ENCODE data around the gene LRRC9. TPM values are rescaled to one million over a fixed set of nuclear protein-coding genes. Genes with fewer than 3 reads are reported as not detected.

The LRRC9 gene
- total and polyA plus RNA-seq, 2 donors (not counting 1 experiment from before 2014, with no cell fraction given), result not detected

DNA sequence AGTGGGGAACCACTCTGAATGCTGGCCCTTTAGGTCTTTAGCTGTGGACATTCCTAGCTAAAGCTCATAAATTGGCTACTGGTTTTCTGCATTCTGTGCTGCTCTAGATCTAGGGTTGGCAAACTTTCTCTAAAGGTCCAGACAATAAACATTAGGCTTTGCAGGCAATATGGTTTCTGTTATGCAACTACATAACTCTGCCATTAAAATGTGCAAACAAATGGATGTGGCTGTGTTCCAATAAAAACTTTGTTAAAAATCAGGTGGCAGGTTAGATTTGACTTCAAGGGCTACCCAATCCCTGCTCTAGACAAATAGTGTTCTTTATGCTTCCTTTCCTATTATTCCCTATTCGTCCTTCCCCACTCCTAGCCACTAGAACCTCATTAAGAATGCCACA, 6.8 kb upstream of the LRRC9 start:
- ATAC-seq (ENCODE audit: low read depth) (no peak), DNase-seq (no peak)
- intact Hi-C loops (cut with micrococcal nuclease), result no loop called here
- H3K27ac ChIP-seq (ENCODE audit: low read length in 2 of 2), result no peak overlapping the region
- Mint-ChIP-seq H3K4me1 (no peaks in the 10 kb centered on the region), H3K27me3 (peaks cover 36% of the 10 kb centered on the region), H3K27ac (no peak overlapping the region), H3K9me3 (ENCODE audit: insufficient read depth) (no peaks in the 10 kb centered on the region), H3K4me3 (no peak overlapping the region)
- TF ChIP-seq EZH2 (IDR thresholded peaks at IDR 0.05; ENCODE audit: borderline replicate concordance, insufficient read depth, low read depth, low read length, poor library complexity, severe bottlenecking), result no peak
- TF ChIP-seq, protein P1, sequence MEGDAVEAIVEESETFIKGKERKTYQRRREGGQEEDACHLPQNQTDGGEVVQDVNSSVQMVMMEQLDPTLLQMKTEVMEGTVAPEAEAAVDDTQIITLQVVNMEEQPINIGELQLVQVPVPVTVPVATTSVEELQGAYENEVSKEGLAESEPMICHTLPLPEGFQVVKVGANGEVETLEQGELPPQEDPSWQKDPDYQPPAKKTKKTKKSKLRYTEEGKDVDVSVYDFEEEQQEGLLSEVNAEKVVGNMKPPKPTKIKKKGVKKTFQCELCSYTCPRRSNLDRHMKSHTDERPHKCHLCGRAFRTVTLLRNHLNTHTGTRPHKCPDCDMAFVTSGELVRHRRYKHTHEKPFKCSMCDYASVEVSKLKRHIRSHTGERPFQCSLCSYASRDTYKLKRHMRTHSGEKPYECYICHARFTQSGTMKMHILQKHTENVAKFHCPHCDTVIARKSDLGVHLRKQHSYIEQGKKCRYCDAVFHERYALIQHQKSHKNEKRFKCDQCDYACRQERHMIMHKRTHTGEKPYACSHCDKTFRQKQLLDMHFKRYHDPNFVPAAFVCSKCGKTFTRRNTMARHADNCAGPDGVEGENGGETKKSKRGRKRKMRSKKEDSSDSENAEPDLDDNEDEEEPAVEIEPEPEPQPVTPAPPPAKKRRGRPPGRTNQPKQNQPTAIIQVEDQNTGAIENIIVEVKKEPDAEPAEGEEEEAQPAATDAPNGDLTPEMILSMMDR (IDR thresholded peaks at IDR 0.05), result no peak
- no peaks in the 10 kb centered on the region for H4K20me1 ChIP-seq (ENCODE audit: control insufficient read depth, insufficient read depth, low read length, poor library complexity, severe bottlenecking)
- 80% methylated on average over 1 of the region's 1 CpG for WGBS (ENCODE audit: insufficient coverage)
- no peaks in the 10 kb centered on the region for H3K4me1 ChIP-seq (ENCODE audit: control insufficient read depth in 2 of 2, insufficient read depth in 2 of 2, low read length in 2 of 2)
- no peaks in the 10 kb centered on the region for H3K79me2 ChIP-seq (ENCODE audit: control insufficient read depth, insufficient read depth, low read length)
- H3K9ac ChIP-seq (ENCODE audit: low read length), result no peak overlapping the region
- H3K9me3 ChIP-seq (ENCODE audit: control extremely low read depth in 1 of 3, control insufficient read depth in 2 of 3, insufficient read depth in 1 of 3, low read length in 2 of 3), result peaks cover 0 to 3% (median 0%) of the 10 kb centered on the region in 3 donors
- no peak overlapping the region for H3K4me2 ChIP-seq (replicated peaks; ENCODE audit: low read depth, low read length, poor library complexity, severe bottlenecking)
- H2AFZ ChIP-seq (ENCODE audit: insufficient read depth, low read depth, low read length, poor library complexity, severe bottlenecking), result no peak overlapping the region
- POLR2A ChIA-PET, result no interaction called here
- H3K27me3 ChIP-seq (replicated peaks in 1 of 4; ENCODE audit: control extremely low read depth in 1 of 4, control insufficient read depth in 3 of 4, insufficient read depth in 4 of 4, low read length in 3 of 4), result peaks cover 0 to 19% (median 12%) of the 10 kb centered on the region in 4 experiments
- CTCF ChIA-PET, result no interaction called here
- H3K36me3 ChIP-seq (replicated peaks in 1 of 2; ENCODE audit: control extremely low read depth in 1 of 2, control insufficient read depth in 1 of 2, extremely low read depth in 1 of 2, insufficient read depth in 2 of 2, low read length in 1 of 2), result no peaks in the 10 kb centered on the region
- no peak overlapping the region for H3K4me3 ChIP-seq (ENCODE audit: control extremely low read depth in 1 of 5, extremely low read depth in 1 of 5, insufficient read depth in 1 of 5, low read depth in 2 of 5, low read length in 4 of 5)

DNA sequence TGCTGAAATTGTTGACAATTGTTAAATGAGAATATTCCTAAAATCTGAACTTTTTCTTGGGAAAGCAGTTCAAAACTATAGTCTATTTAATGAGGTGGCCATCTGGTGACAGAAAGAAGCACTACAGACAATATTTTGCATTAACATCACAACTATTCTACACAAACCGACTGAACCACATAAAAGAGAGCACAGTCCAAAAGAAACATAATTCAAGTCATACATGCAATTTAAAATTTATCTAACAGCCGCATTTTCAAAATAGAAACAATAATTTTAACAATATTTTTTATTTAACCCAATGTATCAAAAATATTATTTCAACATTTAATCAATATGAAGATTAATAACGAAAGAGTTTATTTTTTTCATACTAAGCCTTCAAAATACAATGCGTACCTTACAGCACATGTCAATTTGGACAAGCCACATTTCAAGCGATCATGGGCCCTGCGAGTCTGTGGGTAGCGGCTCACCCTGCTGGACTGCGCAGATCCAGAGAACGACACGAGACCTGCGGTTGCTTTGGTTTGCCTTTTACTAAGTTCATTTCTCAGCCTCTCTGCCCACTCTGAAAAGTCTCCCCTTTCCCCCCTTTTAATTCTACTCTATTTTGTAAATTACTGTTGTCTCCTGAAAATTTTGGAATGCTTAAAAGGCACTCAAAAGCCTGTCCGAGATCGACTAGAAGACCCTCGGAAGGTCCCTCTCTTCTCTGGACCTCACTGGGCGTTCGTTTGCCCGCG, 947 bp upstream of the LRRC9 start:
- Histone ChIP-seq H2AFZ (ENCODE audit: insufficient read depth, low read depth, low read length, poor library complexity, severe bottlenecking) (peak overlapping the region; percentile 68), H3K27ac (ENCODE audit: low read length in 2 of 2) (peak overlapping the region in 1 of 2 donors; percentile 40), H3K4me1 (ENCODE audit: control insufficient read depth in 2 of 2, insufficient read depth in 2 of 2, low read length in 2 of 2) (peaks cover 10 to 11% of the 10 kb centered on the region in 2 donors), H4K20me1 (ENCODE audit: control insufficient read depth, insufficient read depth, low read length, poor library complexity, severe bottlenecking) (no peaks in the 10 kb centered on the region), H3K79me2 (ENCODE audit: control insufficient read depth, insufficient read depth, low read length) (no peaks in the 10 kb centered on the region), H3K36me3 (replicated peaks in 1 of 2; ENCODE audit: control extremely low read depth in 1 of 2, control insufficient read depth in 1 of 2, extremely low read depth in 1 of 2, insufficient read depth in 2 of 2, low read length in 1 of 2) (no peaks in the 10 kb centered on the region), H3K9ac (ENCODE audit: low read length) (peak overlapping the region; percentile 66), H3K27me3 (replicated peaks in 1 of 4; ENCODE audit: control extremely low read depth in 1 of 4, control insufficient read depth in 3 of 4, insufficient read depth in 4 of 4, low read length in 3 of 4) (peaks cover 0 to 31% (median 25%) of the 10 kb centered on the region in 4 experiments), H3K4me3 (ENCODE audit: control extremely low read depth in 1 of 5, extremely low read depth in 1 of 5, insufficient read depth in 1 of 5, low read depth in 2 of 5, low read length in 4 of 5) (peak overlapping the region; percentile 30 to 51 (median 49)), H3K9me3 (ENCODE audit: control extremely low read depth in 1 of 3, control insufficient read depth in 2 of 3, insufficient read depth in 1 of 3, low read length in 2 of 3) (peaks cover 0 to 9% (median 2%) of the 10 kb centered on the region in 3 donors), H3K4me2 (replicated peaks; ENCODE audit: low read depth, low read length, poor library complexity, severe bottlenecking) (peak overlapping the region; percentile 79)
- ATAC-seq (ENCODE audit: low read depth) (peak; percentile 28), DNase-seq (peak; percentile 27)
- intact Hi-C loops (cut with micrococcal nuclease), result no loop called here
- under 1% methylated on average over 15 of the region's 18 CpGs for WGBS (ENCODE audit: insufficient coverage)
- POLR2A ChIA-PET, result no interaction called here
- peaks cover 10% of the 10 kb centered on the region for H3K4me1 Mint-ChIP-seq
- H3K27me3 Mint-ChIP-seq, result peaks cover 62% of the 10 kb centered on the region
- peak overlapping the region; percentile 80 for H3K4me3 Mint-ChIP-seq
- CTCF ChIA-PET, result no interaction called here
- no peaks in the 10 kb centered on the region for H3K9me3 Mint-ChIP-seq (ENCODE audit: insufficient read depth)
- no peak overlapping the region for H3K27ac Mint-ChIP-seq
- TF ChIP-seq, protein P1 (IDR thresholded peaks at IDR 0.05), result peak; percentile 56
- TF ChIP-seq EZH2 (IDR thresholded peaks at IDR 0.05; ENCODE audit: borderline replicate concordance, insufficient read depth, low read depth, low read length, poor library complexity, severe bottlenecking), result no peak

Measured in B cell (primary cell).